WTC11 (cell line): Measurements from ENCODE around the gene AMBRA1. TPM values are rescaled to one million over a fixed set of nuclear protein-coding genes. Genes with fewer than 3 reads are reported as not detected.

Experiments used
- ATAC-seq: fragments of 200-7000 bp; cut with Tn5 transposase; 2 replicates; pipeline ENCODE4 v1.10.0; 2021; ENCODE audit warnings: mild to moderate bottlenecking, moderate library complexity
- CTCF ChIA-PET: fragments of 300-600 bp; sonication (Branson Sonifier 250); formaldehyde crosslinking; loops from one replicate; lab custom pipeline; 2021; ENCODE audit warnings: antibody characterized with exemption; lab: Charles Lee
- POLR2A ChIA-PET: fragments of 350-600 bp; sonication (Branson Sonifier 250); formaldehyde crosslinking; loops from one replicate; lab custom pipeline; 2021; ENCODE audit warnings: antibody characterized with exemption; lab: Charles Lee
- DNase-seq: peaks from one replicate; pipeline ENCODE4 v3.0.0; 2021; ENCODE audit warnings: low spot score
- H3K27ac Mint-ChIP-seq: 2 replicates; pipeline ENCODE4 v1.8.0; 2021; ENCODE audit warnings: mixed read lengths
- H3K27me3 Mint-ChIP-seq: 2 replicates; pipeline ENCODE4 v1.8.0; 2021; ENCODE audit warnings: low read depth, mild to moderate bottlenecking, moderate library complexity, mixed read lengths
- H3K36me3 Mint-ChIP-seq: 2 replicates; pipeline ENCODE4 v1.8.0; 2021; ENCODE audit warnings: mixed read lengths
- H3K4me1 Mint-ChIP-seq: 2 replicates; pipeline ENCODE4 v1.8.0; 2022; ENCODE audit warnings: mixed read lengths
- H3K4me3 Mint-ChIP-seq: 2 replicates; pipeline ENCODE4 v1.8.0; 2021; ENCODE audit warnings: mild to moderate bottlenecking, moderate library complexity, mixed read lengths
- H3K9me3 Mint-ChIP-seq: 2 replicates; pipeline ENCODE4 v1.8.0; 2021; ENCODE audit warnings: mixed read lengths
- ATF1 ChIP-seq: sonication (generic); formaldehyde crosslinking; IDR thresholded peaks from 2 replicates; pipeline ENCODE4 v1.8.1; 2023; ENCODE audit warnings: mild to moderate bottlenecking, moderate library complexity, missing genetic modification reagents
- CREM ChIP-seq: sonication (generic); formaldehyde crosslinking; IDR thresholded peaks from 2 replicates; pipeline ENCODE4 v1.8.1; 2022; ENCODE audit warnings: mild to moderate bottlenecking, missing genetic modification reagents, moderate library complexity
- EMX1 ChIP-seq: fragments of 250-450 bp; sonication (Bioruptor Pico); IDR thresholded peaks from 2 replicates; pipeline ENCODE4 v1.8.0; 2021; ENCODE audit warnings: mild to moderate bottlenecking
- FOXK1 ChIP-seq: sonication (generic); formaldehyde crosslinking; IDR thresholded peaks from 2 replicates; pipeline ENCODE4 v1.8.0; 2022; ENCODE audit warnings: mild to moderate bottlenecking, moderate library complexity, missing genetic modification reagents
- FOXP1 ChIP-seq: sonication (generic); formaldehyde crosslinking; IDR thresholded peaks from 2 replicates; pipeline ENCODE4 v1.8.0; 2022; ENCODE audit warnings: missing genetic modification reagents, mild to moderate bottlenecking, moderate library complexity, borderline replicate concordance
- GRHL2 ChIP-seq: fragments of 250-450 bp; sonication (Bioruptor Pico); IDR thresholded peaks from 2 replicates; pipeline ENCODE4 v1.8.0; 2022; ENCODE audit warnings: mild to moderate bottlenecking, moderate library complexity; ENCODE audit not compliant: insufficient replicate concordance, severe bottlenecking
- GTF2I ChIP-seq: fragments of 250-450 bp; sonication (Bioruptor Pico); conservative IDR thresholded peaks from 2 replicates; pipeline ENCODE4 v1.4.0; 2021; ENCODE audit warnings: mild to moderate bottlenecking
- HMGXB4 ChIP-seq: sonication (generic); formaldehyde crosslinking; IDR thresholded peaks from 2 replicates; pipeline ENCODE4 v1.8.1; 2023; ENCODE audit warnings: mild to moderate bottlenecking, moderate library complexity, missing genetic modification reagents
- IRF2 ChIP-seq: sonication (generic); formaldehyde crosslinking; IDR thresholded peaks from 2 replicates; pipeline ENCODE4 v1.8.0; 2022; ENCODE audit warnings: low read depth, missing genetic modification reagents, borderline replicate concordance
- MAX ChIP-seq: sonication (generic); formaldehyde crosslinking; IDR thresholded peaks from 2 replicates; pipeline ENCODE4 v1.8.0; 2022; ENCODE audit warnings: mild to moderate bottlenecking, missing genetic modification reagents
- MLX ChIP-seq: sonication (generic); formaldehyde crosslinking; IDR thresholded peaks from 2 replicates; pipeline ENCODE4 v1.8.1; 2023; ENCODE audit warnings: mild to moderate bottlenecking, missing genetic modification reagents, moderate library complexity
- MYBL2 ChIP-seq: sonication (generic); formaldehyde crosslinking; IDR thresholded peaks from 2 replicates; pipeline ENCODE4 v1.8.1; 2023; ENCODE audit warnings: mild to moderate bottlenecking, moderate library complexity, missing genetic modification reagents
- NR3C1 ChIP-seq: sonication (generic); formaldehyde crosslinking; conservative IDR thresholded peaks from 2 replicates; pipeline ENCODE4 v1.8.1; 2023; ENCODE audit warnings: low read depth, mild to moderate bottlenecking, missing genetic modification reagents
- OVOL2 ChIP-seq: fragments of 250-450 bp; sonication (Bioruptor Pico); IDR thresholded peaks from 2 replicates; pipeline ENCODE4 v1.9.0; 2021; ENCODE audit warnings: mild to moderate bottlenecking, borderline replicate concordance
- SOX15 ChIP-seq: fragments of 250-450 bp; sonication (Bioruptor Pico); IDR thresholded peaks from 2 replicates; pipeline ENCODE4 v1.9.0; 2021; ENCODE audit warnings: mild to moderate bottlenecking
- SP1 ChIP-seq: sonication (generic); formaldehyde crosslinking; conservative IDR thresholded peaks from 2 replicates; pipeline ENCODE4 v1.8.1; 2022; ENCODE audit warnings: missing genetic modification reagents
- ZNF121 ChIP-seq: sonication (generic); formaldehyde crosslinking; IDR thresholded peaks from 2 replicates; pipeline ENCODE4 v1.8.0; 2023; ENCODE audit warnings: missing genetic modification reagents
- ZNF138 ChIP-seq: sonication (generic); formaldehyde crosslinking; conservative IDR thresholded peaks from 2 replicates; pipeline ENCODE4 v1.8.1; 2022; ENCODE audit warnings: mild to moderate bottlenecking, moderate library complexity, missing genetic modification reagents
- ZNF416 ChIP-seq: fragments of 250-450 bp; sonication (Bioruptor Pico); IDR thresholded peaks from 2 replicates; pipeline ENCODE4 v1.9.0; 2021; ENCODE audit warnings: mild to moderate bottlenecking, inconsistent platforms
- ZNF423 ChIP-seq: fragments of 250-450 bp; sonication (Bioruptor Pico); IDR thresholded peaks from 2 replicates; pipeline ENCODE4 v2.1.2; 2022; ENCODE audit warnings: mild to moderate bottlenecking, moderate library complexity
- ZNF671 ChIP-seq: fragments of 250-450 bp; sonication (Bioruptor Pico); IDR thresholded peaks from 2 replicates; pipeline ENCODE4 v1.8.0; 2021; ENCODE audit warnings: mild to moderate bottlenecking
- ZSCAN18 ChIP-seq: fragments of 250-450 bp; sonication (Bioruptor Pico); IDR thresholded peaks from 2 replicates; pipeline ENCODE4 v2.1.2; 2022; ENCODE audit warnings: mild to moderate bottlenecking, moderate library complexity
- total RNA-seq: library from RNA; stranded (reverse); gene quantifications from 3 replicates; pipeline ENCODE4 v1.2.3, GENCODE V29; 2021

AMBRA1 gene
- total RNA-seq, 1 experiment from 2014 or later = 35.0 TPM

- ChIA-PET CTCF (interaction anchor here (0.6 to 6.6 kb wide), 31 partner anchors 8 to 1139 kb away, joined by 3 to 96 read pairs (median 6); partner anchors contain the start of gene MDK), POLR2A (interaction anchor here (1.0 to 1.3 kb wide), 2 partner anchors 46 to 97 kb away, joined by 3 read pairs; no protein-coding TSS in a partner anchor)
- H3K36me3 Mint-ChIP-seq = no peaks in the 10 kb centered on the region
- no peak overlapping the region; the same call in 1 of the 2 replicates for H3K4me3 Mint-ChIP-seq
- peaks cover 29% of the 10 kb centered on the region for H3K4me1 Mint-ChIP-seq
- no peaks in the 10 kb centered on the region for H3K9me3 Mint-ChIP-seq
- no peak for TF ChIP-seq OVOL2 (CRISPR knock-in tag)
- TF ChIP-seq ZNF423 (CRISPR knock-in tag) = no peak
- no peak for TF ChIP-seq NR3C1 (CRISPR knock-in tag)
- no peak for TF ChIP-seq EMX1
- no peak for ATAC-seq
- DNase-seq = no peak
- no peak overlapping the region for H3K27ac Mint-ChIP-seq
- H3K27me3 Mint-ChIP-seq = peaks cover 62% of the 10 kb centered on the region
These were observed 202.6 kb downstream of the AMBRA1 start for GRCh38 chr11:46391186-46391577.

- POLR2A ChIA-PET = interaction anchor here (0.6 to 1.7 kb wide), 4 partner anchors 11 to 773 kb away, joined by 3 to 6 read pairs (median 4); no protein-coding TSS in a partner anchor
- DNase-seq = peak; percentile 40
- peak overlapping the region; percentile 69 for H3K4me3 Mint-ChIP-seq
These were observed 203.3 kb downstream of the AMBRA1 start for GRCh38 chr11:46390331-46391171.

GRCh38 chr11:46389450-46390330 lies 204.1 kb downstream of the AMBRA1 start:
- H3K9me3 Mint-ChIP-seq = no peaks in the 10 kb centered on the region
- POLR2A ChIA-PET = interaction anchor here (0.6 to 1.7 kb wide), 3 partner anchors 10 to 774 kb away, joined by 3 to 6 read pairs (median 4); no protein-coding TSS in a partner anchor
- ATAC-seq (peak; percentile 63), DNase-seq (peak; percentile 92)
- CTCF ChIA-PET = interaction anchor here (0.5 to 6.6 kb wide), 37 partner anchors 8 to 285 kb away, joined by 3 to 96 read pairs (median 5); partner anchors contain the start of genes DGKZ and MDK
- peak overlapping the region; percentile 69 for H3K4me3 Mint-ChIP-seq
- H3K27ac Mint-ChIP-seq = no peak overlapping the region
- H3K27me3 Mint-ChIP-seq = peaks cover 67% of the 10 kb centered on the region
- H3K36me3 Mint-ChIP-seq = no peaks in the 10 kb centered on the region
- H3K4me1 Mint-ChIP-seq = peaks cover 29% of the 10 kb centered on the region
- no peak for TF ChIP-seq ZNF671 (CRISPR knock-in tag)
- no peak for TF ChIP-seq SOX15
- TF ChIP-seq MLX (CRISPR knock-in tag) = 0 out of 2 replicates have a peak, but pooled peaks have one; percentile 65
- no peak for TF ChIP-seq MAX (CRISPR knock-in tag)
- TF ChIP-seq FOXK1 (CRISPR knock-in tag) = 0 out of 2 replicates have a peak, but pooled peaks have one; percentile 29
- TF ChIP-seq ZSCAN18 = no peak
- TF ChIP-seq FOXP1 (CRISPR knock-in tag) = peak; percentile 53; the same call in 1 of the 2 replicates
- TF ChIP-seq HMGXB4 (CRISPR knock-in tag) = peak; percentile 88
- TF ChIP-seq ZNF138 (CRISPR knock-in tag) = no peak
- TF ChIP-seq IRF2 = no peak
- no peak for TF ChIP-seq ATF1 (CRISPR knock-in tag)
- TF ChIP-seq CREM (CRISPR knock-in tag) = peak; percentile 62; the same call in 1 of the 2 replicates
- no peak for TF ChIP-seq GRHL2 (CRISPR knock-in tag)
- 0 out of 2 replicates have a peak, but pooled peaks have one; percentile 1 for TF ChIP-seq ZNF121 (CRISPR knock-in tag)

More at GRCh38 chr11:46390331-46391171, 203.3 kb downstream of the AMBRA1 start:
- Mint-ChIP-seq H3K4me1 (peaks cover 29% of the 10 kb centered on the region), H3K27ac (no peak overlapping the region), H3K27me3 (peaks cover 67% of the 10 kb centered on the region), H3K36me3 (no peaks in the 10 kb centered on the region), H3K9me3 (no peaks in the 10 kb centered on the region)
- CTCF ChIA-PET = interaction anchor here (0.6 to 6.6 kb wide), 32 partner anchors 7 to 228 kb away, joined by 3 to 96 read pairs (median 8); partner anchors contain the start of gene MDK
- ATAC-seq = no peak
- TF ChIP-seq GTF2I (CRISPR knock-in tag) (no peak), SP1 (CRISPR knock-in tag) (no peak), HMGXB4 (CRISPR knock-in tag) (no peak), MYBL2 (CRISPR knock-in tag) (no peak), ZNF416 (CRISPR knock-in tag) (no peak), ZNF671 (CRISPR knock-in tag) (no peak), ZNF121 (CRISPR knock-in tag) (0 out of 2 replicates have a peak, but pooled peaks have one; percentile 1)
